Gastroesophageal sphincter (tissue), 4 donors: ENCODE data around the gene SEMA6C. TPM values are rescaled to one million over a fixed set of nuclear protein-coding genes. Genes with fewer than 3 reads are reported as not detected.

Experiments
- ATAC-seq: fragments of 150-250 bp; one replicate; pipeline ENCODE4 v1.9.1; 2016; ENCODE audit warnings: mild to moderate bottlenecking, moderate library complexity
- H3K27ac ChIP-seq, 4 donors: fragments of 200-600 bp; sonication (generic) in 3 of 4; 1 replicate in 3 of 4; 2 replicates in 1 of 4; pipeline ENCODE4 v1.5.1; 2016 to 2019
- H3K27me3 ChIP-seq: fragments of 200-600 bp; sonication (generic); one replicate; pipeline ENCODE4 v1.5.1; 2019
- H3K36me3 ChIP-seq, 2 donors: fragments of 200-600 bp; sonication (generic); one replicate each; pipeline ENCODE4 v1.5.1; 2019; ENCODE audit warnings: control low read depth in 1 of 2
- H3K4me1 ChIP-seq, 3 donors: fragments of 200-600 bp; sonication (generic); 1 replicate in 2 of 3; 2 replicates in 1 of 3; pipeline ENCODE4 v1.5.1; 2016 to 2019; ENCODE audit warnings: control low read depth in 2 of 3
- H3K4me3 ChIP-seq, 2 donors: fragments of 200-600 bp; sonication (generic); one replicate each; pipeline ENCODE4 v1.5.1; 2019; ENCODE audit warnings: mild to moderate bottlenecking in 1 of 2, moderate library complexity in 1 of 2
- H3K9me3 ChIP-seq, 3 donors: fragments of 200-600 bp; sonication (generic); one replicate each; pipeline ENCODE4 v1.5.1; 2017 to 2019; ENCODE audit warnings: control low read depth in 2 of 3
- EP300 ChIP-seq: sonication (generic); formaldehyde crosslinking; IDR thresholded peaks from one replicate; pipeline ENCODE4 v1.6.1; 2017; ENCODE audit warnings: antibody characterized with exemption, mild to moderate bottlenecking
- POLR2A ChIP-seq, 2 donors: fragments of 450-650 bp; IDR thresholded peaks; one replicate each; pipeline ENCODE4 v1.6.1; 2017; ENCODE audit warnings: antibody characterized with exemption in 2 of 2, mild to moderate bottlenecking in 2 of 2, moderate library complexity in 1 of 2
- POLR2AphosphoS5 ChIP-seq: sonication (generic); formaldehyde crosslinking; IDR thresholded peaks from one replicate; pipeline ENCODE4 v1.6.1; 2017; ENCODE audit warnings: antibody characterized with exemption
- WGBS, 2 donors: methylation state at CpG; one replicate each; pipeline ENCODE4 v1.1.5; 2018; ENCODE audit warnings: low coverage in 1 of 2; 5-methylcytosine and 5-hydroxymethylcytosine counted together
- total RNA-seq, 4 donors: library from RNA; depleted of rRNA; stranded (reverse); fragments of >200 nt; gene quantifications; one replicate each; pipeline ENCODE4 v1.1.0, GENCODE V29; 2016
- TF ChIP-seq, protein P1 (sequence below), 4 experiments: fragments of 200-600 bp in 2 of 4; fragments of 450-650 bp in 2 of 4; sonication (generic) in 1 of 4; IDR thresholded peaks; one replicate each; pipeline ENCODE4 v1.5.1; 2017 to 2019; ENCODE audit warnings: antibody characterized with exemption in 4 of 4, mild to moderate bottlenecking in 2 of 4, moderate library complexity in 2 of 4

Gene SEMA6C
- total RNA-seq, 4 donors from 2014 or later = 6.1 to 13.9 (median 8.0) TPM

DNA sequence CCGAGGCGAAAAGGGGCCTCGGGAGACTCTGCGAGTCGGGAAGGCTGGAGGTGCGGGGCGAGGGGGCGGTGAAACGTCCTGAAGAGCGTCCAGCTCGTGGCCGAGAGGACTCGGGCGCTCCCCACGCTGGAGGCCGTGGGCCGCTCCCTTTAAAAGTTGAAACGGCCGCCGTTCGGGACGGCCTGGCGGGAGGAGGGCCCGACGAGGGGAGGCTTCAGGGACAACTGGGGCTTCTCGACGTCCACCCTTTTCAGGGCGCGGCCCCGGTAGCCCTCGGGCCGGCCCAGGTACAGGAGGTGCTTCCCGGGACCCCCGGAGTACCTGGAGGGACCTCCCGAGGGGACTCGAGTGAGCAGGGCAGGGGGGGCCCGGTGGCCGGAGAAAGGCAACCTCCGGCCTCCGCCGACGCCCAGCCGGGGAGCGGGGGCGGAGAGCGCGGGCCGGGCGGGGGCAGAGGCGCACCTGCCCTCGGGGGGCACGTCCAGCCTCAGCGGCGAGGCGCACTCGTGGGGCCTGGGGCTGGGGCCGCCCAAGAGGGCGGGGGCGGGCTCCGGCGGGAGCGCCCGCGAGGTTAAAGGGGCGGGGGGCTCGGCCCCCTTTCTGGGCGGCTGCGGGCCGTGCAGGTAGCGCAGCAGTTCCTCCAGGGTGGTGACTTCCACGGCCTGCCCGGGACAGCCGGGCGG is 14.0 kb downstream of the SEMA6C start:
- Histone ChIP-seq H3K9me3 (no peaks in the 10 kb centered on the region), H3K27ac (peak overlapping the region in 3 of 4 donors; percentile 76 to 82 (median 79)), H3K4me1 (peaks cover 0 to 24% (median 8%) of the 10 kb centered on the region in 3 donors), H3K36me3 (peaks cover 0 to 45% of the 10 kb centered on the region in 2 donors), H3K4me3 (peak overlapping the region in 1 of 2 donors; percentile 46), H3K27me3 (no peaks in the 10 kb centered on the region)
- no peak for ATAC-seq
- WGBS, 2 donors = 57% methylated on average over 7 of the region's 74 CpGs; no CpG with 5 or more reads in 1 of the 2 donors
- no peak for TF ChIP-seq POLR2A (IDR thresholded peaks at IDR 0.05)
- TF ChIP-seq EP300 = no peak
- TF ChIP-seq, protein P1, sequence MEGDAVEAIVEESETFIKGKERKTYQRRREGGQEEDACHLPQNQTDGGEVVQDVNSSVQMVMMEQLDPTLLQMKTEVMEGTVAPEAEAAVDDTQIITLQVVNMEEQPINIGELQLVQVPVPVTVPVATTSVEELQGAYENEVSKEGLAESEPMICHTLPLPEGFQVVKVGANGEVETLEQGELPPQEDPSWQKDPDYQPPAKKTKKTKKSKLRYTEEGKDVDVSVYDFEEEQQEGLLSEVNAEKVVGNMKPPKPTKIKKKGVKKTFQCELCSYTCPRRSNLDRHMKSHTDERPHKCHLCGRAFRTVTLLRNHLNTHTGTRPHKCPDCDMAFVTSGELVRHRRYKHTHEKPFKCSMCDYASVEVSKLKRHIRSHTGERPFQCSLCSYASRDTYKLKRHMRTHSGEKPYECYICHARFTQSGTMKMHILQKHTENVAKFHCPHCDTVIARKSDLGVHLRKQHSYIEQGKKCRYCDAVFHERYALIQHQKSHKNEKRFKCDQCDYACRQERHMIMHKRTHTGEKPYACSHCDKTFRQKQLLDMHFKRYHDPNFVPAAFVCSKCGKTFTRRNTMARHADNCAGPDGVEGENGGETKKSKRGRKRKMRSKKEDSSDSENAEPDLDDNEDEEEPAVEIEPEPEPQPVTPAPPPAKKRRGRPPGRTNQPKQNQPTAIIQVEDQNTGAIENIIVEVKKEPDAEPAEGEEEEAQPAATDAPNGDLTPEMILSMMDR (IDR thresholded peaks at IDR 0.05) = no peak
- TF ChIP-seq POLR2AphosphoS5 = no peak

DNA sequence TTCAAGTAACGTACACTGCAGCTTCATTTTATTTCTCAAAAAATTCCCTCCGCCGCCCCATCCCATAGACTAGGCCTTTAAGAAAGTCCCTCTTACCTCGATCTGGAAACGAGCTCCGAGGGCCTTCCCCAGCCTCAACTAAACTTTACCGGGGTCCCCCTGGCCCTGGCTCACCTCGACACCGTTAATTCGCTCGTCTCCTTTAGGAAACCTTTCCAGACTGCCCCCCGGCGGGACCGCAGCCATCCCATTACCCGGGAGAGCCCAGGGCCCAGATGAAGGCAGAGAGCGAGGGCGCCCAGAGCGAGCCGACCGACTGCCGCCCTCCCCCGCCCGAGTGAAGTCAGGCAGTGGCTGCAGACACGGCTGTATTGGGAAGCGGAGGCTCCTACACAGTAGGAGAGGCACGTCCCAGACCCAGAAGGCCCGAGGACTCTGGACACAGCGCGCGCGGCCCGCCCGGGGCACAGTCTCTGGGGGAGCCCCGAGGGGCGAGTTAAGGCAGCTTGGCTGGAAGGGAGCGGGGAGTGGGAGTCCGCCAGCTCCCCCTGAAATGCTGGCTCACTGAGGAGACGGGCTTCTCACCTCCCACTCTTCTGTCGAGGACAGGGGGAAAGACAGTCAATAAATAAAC is 14.6 kb downstream of the SEMA6C start:
- H3K27ac ChIP-seq = peak overlapping the region; percentile 3 to 82 (median 78)
- H3K9me3 ChIP-seq = no peaks in the 10 kb centered on the region
- 0 to 9% methylated on average over 5 to 7 of the region's 39 CpGs for WGBS, 2 donors
- H3K4me1 ChIP-seq = peaks cover 0 to 24% (median 8%) of the 10 kb centered on the region in 3 donors
- TF ChIP-seq EP300 (no peak), POLR2A (IDR thresholded peaks at IDR 0.05) (no peak), POLR2AphosphoS5 (no peak)
- TF ChIP-seq, protein P1 (IDR thresholded peaks at IDR 0.05) = no peak
- ATAC-seq = peak; percentile 45
- peaks cover 0 to 41% of the 10 kb centered on the region in 2 donors for H3K36me3 ChIP-seq
- H3K4me3 ChIP-seq = peak overlapping the region; percentile 36 to 46
- no peaks in the 10 kb centered on the region for H3K27me3 ChIP-seq

DNA sequence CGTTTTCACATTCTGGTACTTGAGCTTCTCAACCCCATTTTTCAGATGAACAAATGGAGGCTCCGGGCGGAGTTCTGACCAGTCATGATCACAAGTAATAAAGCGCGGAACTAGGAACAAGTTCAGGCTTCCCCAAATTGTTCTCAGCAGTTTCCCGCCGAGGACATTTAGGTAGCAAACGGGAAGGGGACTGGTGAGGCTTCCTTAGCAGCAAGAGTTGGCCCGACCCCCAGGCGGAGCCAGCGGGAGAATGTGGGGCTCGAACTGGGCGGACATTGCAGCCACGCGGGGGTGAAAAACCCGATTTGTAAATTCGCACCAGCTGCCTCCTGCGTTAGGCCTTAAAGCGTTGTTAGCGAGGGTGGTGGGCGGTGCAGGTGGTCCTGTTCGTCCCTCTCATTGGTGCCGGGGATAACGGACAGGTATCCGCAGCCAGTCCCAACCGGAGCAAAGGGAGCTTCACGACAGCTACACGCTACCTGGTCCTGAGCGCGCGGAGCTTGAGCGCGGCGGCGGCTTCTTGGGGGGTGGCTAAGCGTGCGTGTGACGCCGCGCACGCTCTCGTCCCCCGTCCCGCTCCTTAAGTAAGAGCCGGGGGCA is 15.3 kb downstream of the SEMA6C start:
- peak overlapping the region; percentile 26 to 82 (median 78) for H3K27ac ChIP-seq
- ATAC-seq = peak; percentile 98
- H3K4me3 ChIP-seq = peak overlapping the region; percentile 36 to 46
- TF ChIP-seq EP300 = no peak
- TF ChIP-seq, protein P1 (IDR thresholded peaks at IDR 0.05) = peak in 2 of 4 experiments; percentile 17
- no peak for TF ChIP-seq POLR2A (IDR thresholded peaks at IDR 0.05)
- TF ChIP-seq POLR2AphosphoS5 = peak; percentile 34
- H3K36me3 ChIP-seq = peaks cover 0 to 37% of the 10 kb centered on the region in 2 donors
- H3K27me3 ChIP-seq = no peaks in the 10 kb centered on the region
- 8 to 11% methylated on average over 14 to 16 of the region's 45 CpGs for WGBS, 2 donors
- no peaks in the 10 kb centered on the region for H3K9me3 ChIP-seq
- peaks cover 0 to 24% (median 8%) of the 10 kb centered on the region in 3 donors for H3K4me1 ChIP-seq

DNA sequence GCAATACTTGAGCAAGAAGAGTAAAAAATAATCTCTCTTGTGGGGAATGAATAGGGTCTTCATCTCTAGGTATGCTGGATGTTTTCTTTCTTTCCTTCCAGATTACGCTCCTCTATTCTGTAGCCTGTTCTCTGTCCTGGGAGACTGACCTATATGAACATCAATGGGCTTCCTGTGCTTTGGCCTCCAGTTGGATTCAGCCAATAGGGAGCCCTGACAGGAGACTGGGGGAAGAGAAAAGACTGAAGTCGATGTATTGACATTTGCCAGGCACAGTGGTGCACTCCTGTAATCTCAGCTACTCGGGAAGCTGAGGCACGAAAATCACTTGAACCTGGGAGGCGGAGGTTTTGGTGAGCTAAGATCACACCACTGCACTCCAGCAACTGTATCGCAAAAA is 17.6 kb downstream of the SEMA6C start:
- TF ChIP-seq, protein P1 (IDR thresholded peaks at IDR 0.05) = no peak
- TF ChIP-seq POLR2A (IDR thresholded peaks at IDR 0.05) = no peak
- TF ChIP-seq POLR2AphosphoS5 = no peak
- TF ChIP-seq EP300 = no peak
- no peak for ATAC-seq
- Histone ChIP-seq H3K36me3 (peaks cover 0 to 30% of the 10 kb centered on the region in 2 donors), H3K4me1 (peaks cover 0 to 24% (median 8%) of the 10 kb centered on the region in 3 donors), H3K27ac (no peak overlapping the region), H3K27me3 (no peaks in the 10 kb centered on the region), H3K4me3 (no peak overlapping the region), H3K9me3 (no peaks in the 10 kb centered on the region)
- 61 to 84% methylated on average over 6 of the region's 6 CpGs for WGBS, 2 donors
